Testis (tissue), 3 donors: ENCODE measurements around the gene HOXC9. TPM values are rescaled to one million over a fixed set of nuclear protein-coding genes. Genes with fewer than 3 reads are reported as not detected.
A peak's percentile ranks its signal among the peaks of the same experiment; 100 is the strongest.

ENCODE experiments used
- DNase-seq: peaks from one replicate; pipeline ENCODE4 v3.0.0-alpha.2; 2019
- H3K27ac ChIP-seq, 2 donors: fragments of 200-600 bp; sonication (generic); one replicate each; pipeline ENCODE4 v1.5.1; 2019
- H3K27me3 ChIP-seq: fragments of 200-600 bp; sonication (generic); one replicate; pipeline ENCODE4 v1.5.1; 2019
- H3K36me3 ChIP-seq: fragments of 200-600 bp; sonication (generic); one replicate; pipeline ENCODE4 v1.5.1; 2017; ENCODE audit warnings: low read depth; ENCODE audit errors: missing control alignments
- H3K4me1 ChIP-seq: fragments of 200-600 bp; sonication (generic); one replicate; pipeline ENCODE4 v1.5.1; 2019
- H3K4me3 ChIP-seq, 2 donors: fragments of 200-600 bp; sonication (generic); one replicate each; pipeline ENCODE4 v1.5.1; 2017 to 2019
- H3K9me3 ChIP-seq: fragments of 200-600 bp; sonication (generic); one replicate; pipeline ENCODE4 v1.5.1; 2017
- POLR2A ChIP-seq: fragments of 450-650 bp; IDR thresholded peaks from one replicate; pipeline ENCODE4 v1.6.1; 2017; ENCODE audit warnings: antibody characterized with exemption, mild to moderate bottlenecking, moderate library complexity
- WGBS, 2 donors: methylation state at CpG; one replicate each; pipeline ENCODE4 v1.1.5; 2018; 5-methylcytosine and 5-hydroxymethylcytosine counted together
- intact Hi-C: fragments of 100-400 bp; cut with DNase I; formaldehyde crosslinking; loops from one replicate; pipeline ENCODE4 v1.15.1; 2023; ENCODE audit warnings: low total_unique reads
- polyA plus RNA-seq: library from polyadenylated mRNA; stranded (reverse); fragments of 350-450 nt; fragmentation: Illumina TruSeq; extraction: RNeasy Lipid Tissue Mini Kit (QIAGEN cat#74804); gene quantifications from one replicate; pipeline ENCODE4 v1.2.3, GENCODE V29; 2014; ENCODE audit warnings: low read depth, low replicate concordance; ENCODE audit not compliant: insufficient read depth
- total RNA-seq, 2 donors: library from RNA; depleted of rRNA; stranded (reverse); fragments of >200 nt; gene quantifications; one replicate each; pipeline ENCODE4 v1.2.3, GENCODE V29; 2016
- TF ChIP-seq, protein P1 (sequence below), 3 experiments: fragments of 450-650 bp in 2 of 3; fragments of 200-600 bp in 1 of 3; sonication (generic) in 1 of 3; IDR thresholded peaks; one replicate each; pipeline ENCODE4 v1.5.1; 2016 to 2019; ENCODE audit warnings: antibody characterized with exemption in 3 of 3, mild to moderate bottlenecking in 2 of 3, moderate library complexity in 1 of 3

HOXC9 gene
- total and polyA plus RNA-seq, 3 donors from 2014 or later, result 2.4 to 7.8 (median 6.6) TPM

DNA sequence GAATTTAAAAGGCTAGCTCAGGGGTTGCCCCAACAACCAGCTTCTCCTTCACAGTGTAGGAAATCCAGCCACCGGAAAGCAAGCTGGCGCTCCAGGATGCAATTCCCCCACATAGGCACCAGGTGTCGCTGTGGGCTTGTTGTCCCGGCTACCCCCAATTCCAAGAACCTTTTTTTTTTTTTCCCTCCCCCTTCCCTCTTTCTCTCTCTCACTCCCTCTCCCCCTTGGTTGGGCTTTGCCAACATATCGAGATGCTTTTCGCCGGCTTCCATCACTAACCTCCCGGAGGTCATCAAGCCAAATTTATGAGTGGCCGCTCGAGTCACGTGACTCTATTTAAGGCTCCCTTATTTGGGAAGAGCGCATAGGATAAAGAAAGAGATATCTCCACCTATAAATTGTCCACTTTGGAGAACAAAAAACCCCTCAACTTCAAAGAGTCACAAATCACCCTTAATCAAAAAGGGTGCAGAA, 32.7 kb downstream of the HOXC9 start, which contains the start of gene HOXC5:
Gene HOXC5, plus strand, starts transcription at position 424 of the 474 bp plus-strand sequence. CDS start 73 bp downstream, outside the sequence.
- Histone ChIP-seq H3K4me1 (peaks cover 20% of the 10 kb centered on the region), H3K9me3 (no peaks in the 10 kb centered on the region), H3K27ac (peak within 1 kb of the TSS in 1 of 2 donors; percentile 89), H3K27me3 (no peaks in the 10 kb centered on the region), H3K4me3 (peak within 1 kb of the TSS; percentile 29 to 52), H3K36me3 (no peaks in the 10 kb centered on the region)
- WGBS, 2 donors, result 1 to 4% methylated on average over 12 of the region's 12 CpGs
- intact Hi-C loops, result loop anchor here (5.0 kb wide), 1 partner anchor 160 kb away; no protein-coding TSS in a partner anchor
- DNase-seq, result peak; percentile 86
- TF ChIP-seq, protein P1, sequence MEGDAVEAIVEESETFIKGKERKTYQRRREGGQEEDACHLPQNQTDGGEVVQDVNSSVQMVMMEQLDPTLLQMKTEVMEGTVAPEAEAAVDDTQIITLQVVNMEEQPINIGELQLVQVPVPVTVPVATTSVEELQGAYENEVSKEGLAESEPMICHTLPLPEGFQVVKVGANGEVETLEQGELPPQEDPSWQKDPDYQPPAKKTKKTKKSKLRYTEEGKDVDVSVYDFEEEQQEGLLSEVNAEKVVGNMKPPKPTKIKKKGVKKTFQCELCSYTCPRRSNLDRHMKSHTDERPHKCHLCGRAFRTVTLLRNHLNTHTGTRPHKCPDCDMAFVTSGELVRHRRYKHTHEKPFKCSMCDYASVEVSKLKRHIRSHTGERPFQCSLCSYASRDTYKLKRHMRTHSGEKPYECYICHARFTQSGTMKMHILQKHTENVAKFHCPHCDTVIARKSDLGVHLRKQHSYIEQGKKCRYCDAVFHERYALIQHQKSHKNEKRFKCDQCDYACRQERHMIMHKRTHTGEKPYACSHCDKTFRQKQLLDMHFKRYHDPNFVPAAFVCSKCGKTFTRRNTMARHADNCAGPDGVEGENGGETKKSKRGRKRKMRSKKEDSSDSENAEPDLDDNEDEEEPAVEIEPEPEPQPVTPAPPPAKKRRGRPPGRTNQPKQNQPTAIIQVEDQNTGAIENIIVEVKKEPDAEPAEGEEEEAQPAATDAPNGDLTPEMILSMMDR (IDR thresholded peaks at IDR 0.05), result peak; percentile 90 to 99 (median 96)
- TF ChIP-seq POLR2A, result no peak

DNA sequence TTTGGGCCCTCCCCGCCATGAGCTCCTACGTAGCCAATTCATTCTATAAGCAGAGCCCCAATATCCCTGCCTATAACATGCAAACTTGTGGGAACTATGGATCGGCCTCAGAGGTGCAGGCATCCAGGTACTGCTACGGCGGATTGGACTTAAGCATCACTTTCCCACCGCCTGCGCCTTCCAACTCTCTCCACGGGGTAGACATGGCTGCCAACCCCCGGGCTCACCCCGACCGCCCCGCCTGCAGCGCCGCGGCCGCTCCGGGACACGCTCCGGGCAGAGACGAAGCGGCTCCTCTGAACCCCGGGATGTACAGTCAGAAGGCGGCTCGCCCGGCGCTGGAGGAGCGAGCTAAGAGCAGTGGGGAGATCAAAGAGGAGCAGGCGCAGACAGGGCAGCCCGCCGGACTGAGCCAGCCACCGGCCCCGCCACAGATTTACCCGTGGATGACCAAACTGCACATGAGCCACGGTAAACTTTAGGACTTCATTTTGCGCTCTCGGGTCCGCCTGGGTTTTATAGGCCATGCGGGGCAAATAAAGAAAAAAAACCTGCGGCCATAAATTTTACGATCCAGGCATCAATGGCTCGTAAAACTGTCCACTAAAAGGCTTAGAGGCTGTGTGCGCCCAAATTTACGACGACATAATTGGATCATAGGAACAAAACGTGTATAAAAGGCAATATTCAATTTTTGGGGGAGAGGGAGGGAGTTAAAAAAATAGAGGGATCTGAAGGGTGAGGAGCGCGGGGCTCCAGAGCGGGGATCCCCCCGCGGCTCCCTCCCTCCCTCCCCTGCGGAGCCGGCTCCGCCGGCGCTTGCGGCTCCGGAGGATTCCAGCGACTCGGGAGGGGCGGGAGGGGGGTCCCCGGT, 33.4 kb downstream of the HOXC9 start:
- Histone ChIP-seq H3K27ac (no peak overlapping the region), H3K4me1 (peaks cover 18% of the 10 kb centered on the region), H3K27me3 (no peaks in the 10 kb centered on the region), H3K36me3 (no peaks in the 10 kb centered on the region), H3K4me3 (peak overlapping the region; percentile 29 to 52), H3K9me3 (no peaks in the 10 kb centered on the region)
- TF ChIP-seq, protein P1 (IDR thresholded peaks at IDR 0.05), result no peak
- no peak for TF ChIP-seq POLR2A
- intact Hi-C loops, result loop anchor here (5.0 kb wide), 1 partner anchor 159 kb away; no protein-coding TSS in a partner anchor
- DNase-seq, result peak; percentile 42
- WGBS, 2 donors, result 14 to 17% methylated on average over 38 to 61 of the region's 61 CpGs

DNA sequence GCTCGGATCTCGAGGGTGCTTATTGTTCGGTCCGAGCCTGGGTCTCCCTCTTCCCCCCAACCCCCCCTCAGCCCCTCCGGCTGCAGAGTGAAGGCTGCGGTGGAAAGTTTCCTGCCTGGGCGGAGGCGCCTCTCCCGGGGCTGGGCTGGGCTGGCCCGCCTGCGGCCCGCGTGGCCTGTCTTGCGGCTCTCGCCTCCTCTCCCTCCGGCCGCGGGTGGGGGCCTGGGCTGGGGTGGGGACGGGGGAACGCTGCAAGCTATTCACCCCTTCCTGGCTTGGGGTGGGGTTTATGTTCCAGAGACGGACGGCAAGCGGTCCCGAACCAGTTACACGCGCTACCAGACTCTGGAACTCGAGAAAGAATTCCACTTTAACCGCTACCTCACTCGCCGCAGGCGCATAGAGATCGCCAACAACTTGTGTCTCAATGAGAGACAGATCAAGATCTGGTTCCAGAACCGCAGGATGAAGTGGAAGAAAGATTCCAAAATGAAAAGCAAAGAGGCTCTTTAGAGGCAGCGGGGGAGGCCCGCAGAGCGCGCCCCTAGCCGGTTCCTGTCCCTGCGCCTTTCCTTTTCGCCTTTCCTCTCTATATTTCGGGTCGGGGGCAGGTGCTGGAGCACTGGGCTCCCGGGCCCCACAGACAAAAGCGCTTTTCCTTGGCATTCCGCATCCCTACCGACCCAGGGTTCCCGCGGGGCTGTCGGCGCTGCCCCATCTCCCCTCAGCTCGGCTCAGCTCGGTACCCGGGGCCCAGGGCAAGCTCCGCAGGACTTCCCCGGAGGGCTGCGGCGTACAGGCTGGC, 34.2 kb downstream of the HOXC9 start:
- intact Hi-C loops, result loop anchor here (5.0 kb wide), 1 partner anchor 158 kb away; no protein-coding TSS in a partner anchor
- peak overlapping the region; percentile 29 to 52 for H3K4me3 ChIP-seq
- no peak for TF ChIP-seq POLR2A
- TF ChIP-seq, protein P1 (IDR thresholded peaks at IDR 0.05), result no peak
- no peaks in the 10 kb centered on the region for H3K9me3 ChIP-seq
- H3K4me1 ChIP-seq, result peaks cover 14% of the 10 kb centered on the region
- no peaks in the 10 kb centered on the region for H3K27me3 ChIP-seq
- DNase-seq, result no peak
- H3K36me3 ChIP-seq, result no peaks in the 10 kb centered on the region
- H3K27ac ChIP-seq, result no peak overlapping the region
- 48 to 52% methylated on average over 36 to 57 of the region's 57 CpGs for WGBS, 2 donors

DNA sequence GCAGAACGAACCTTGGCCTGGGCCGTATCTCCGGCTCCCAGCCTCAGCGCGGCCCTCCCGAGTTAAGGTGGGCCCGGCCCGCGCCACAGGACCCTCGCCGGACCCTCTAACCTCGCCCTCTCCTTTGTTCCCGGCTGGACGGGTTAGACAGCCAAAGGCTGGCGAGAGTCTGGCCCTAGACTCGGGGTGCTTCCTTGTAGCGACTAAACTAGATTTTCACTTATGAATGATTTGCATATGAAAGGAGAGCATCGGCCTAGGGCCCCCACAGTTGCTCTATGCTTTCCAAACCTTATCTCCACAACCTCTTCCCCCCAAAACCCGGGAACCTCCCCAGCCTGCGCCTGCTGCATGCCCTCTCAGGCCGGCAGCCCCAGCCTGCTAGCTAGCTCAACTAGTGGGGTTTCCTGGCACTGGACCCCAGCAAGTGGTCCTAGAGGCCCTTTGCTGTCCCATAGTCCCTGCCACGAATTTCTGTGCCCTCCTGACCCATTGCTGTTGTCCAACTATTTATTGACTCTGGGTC, 34.9 kb downstream of the HOXC9 start:
- DNase-seq, result no peak
- peak overlapping the region in 1 of 2 donors; percentile 29 for H3K4me3 ChIP-seq
- H3K27ac ChIP-seq, result no peak overlapping the region
- no peaks in the 10 kb centered on the region for H3K36me3 ChIP-seq
- intact Hi-C loops, result loop anchor here (5.0 kb wide), 1 partner anchor 157 kb away; no protein-coding TSS in a partner anchor
- peaks cover 14% of the 10 kb centered on the region for H3K4me1 ChIP-seq
- WGBS, 2 donors, result 58 to 60% methylated on average over 18 to 22 of the region's 22 CpGs
- no peaks in the 10 kb centered on the region for H3K9me3 ChIP-seq
- no peaks in the 10 kb centered on the region for H3K27me3 ChIP-seq
- no peak for TF ChIP-seq POLR2A
- TF ChIP-seq, protein P1 (IDR thresholded peaks at IDR 0.05), result no peak
